Measurements from ENCODE around the gene ALB. TPM values are rescaled to one million over a fixed set of nuclear protein-coding genes. Genes with fewer than 3 reads are reported as not detected.
A peak's percentile ranks its signal among the peaks of the same experiment; 100 is the strongest.

ALB gene
- total RNA-seq, 1 donor from 2014 or later, result not detected

GRCh38 chr4:73434311-73434710 lies 30.2 kb downstream of the ALB start:
- no peak for DNase-seq (ENCODE audit: low spot score)
- H3K27me3 Mint-ChIP-seq (ENCODE audit: low read depth), result peaks cover 44% of the 10 kb centered on the region
- no peaks in the 10 kb centered on the region for H3K36me3 Mint-ChIP-seq (ENCODE audit: low read depth)
- H3K9me3 Mint-ChIP-seq (ENCODE audit: low read depth), result no peaks in the 10 kb centered on the region
- H3K27ac Mint-ChIP-seq (ENCODE audit: unreplicated experiment), result no peak overlapping the region
- H3K4me3 Mint-ChIP-seq (ENCODE audit: unreplicated experiment), result no peak overlapping the region
- TF ChIP-seq CTCF (IDR thresholded peaks at IDR 0.05), result peak; percentile 77
- no peaks in the 10 kb centered on the region for H3K4me1 Mint-ChIP-seq (ENCODE audit: low read depth)

GRCh38 chr4:73435984-73436383 lies 31.9 kb downstream of the ALB start, which contains the start of gene AFP:
Gene AFP, plus strand, starts transcription at chr4:73436221. Its CDS starts 42 bp downstream, at chr4:73436263.
- no peaks in the 10 kb centered on the region for H3K36me3 Mint-ChIP-seq (ENCODE audit: low read depth)
- no peak within 1 kb of the TSS for H3K4me3 Mint-ChIP-seq (ENCODE audit: unreplicated experiment)
- H3K9me3 Mint-ChIP-seq (ENCODE audit: low read depth), result no peaks in the 10 kb centered on the region
- TF ChIP-seq CTCF (IDR thresholded peaks at IDR 0.05), result no peak
- H3K27ac Mint-ChIP-seq (ENCODE audit: unreplicated experiment), result no peak within 1 kb of the TSS
- H3K4me1 Mint-ChIP-seq (ENCODE audit: low read depth), result no peaks in the 10 kb centered on the region
- DNase-seq (ENCODE audit: low spot score), result no peak
- H3K27me3 Mint-ChIP-seq (ENCODE audit: low read depth), result peaks cover 40% of the 10 kb centered on the region

- Mint-ChIP-seq H3K27me3 (ENCODE audit: low read depth) (peaks cover 41% of the 10 kb centered on the region), H3K36me3 (ENCODE audit: low read depth) (no peaks in the 10 kb centered on the region), H3K4me3 (ENCODE audit: unreplicated experiment) (no peak overlapping the region), H3K27ac (ENCODE audit: unreplicated experiment) (no peak overlapping the region), H3K4me1 (ENCODE audit: low read depth) (no peaks in the 10 kb centered on the region), H3K9me3 (ENCODE audit: low read depth) (no peaks in the 10 kb centered on the region)
- DNase-seq (ENCODE audit: low spot score), result no peak
- TF ChIP-seq CTCF (IDR thresholded peaks at IDR 0.05), result no peak
Measured at GRCh38 chr4:73436674-73437557, 32.8 kb downstream of the ALB start.

GRCh38 chr4:73437558-73437956 lies 33.5 kb downstream of the ALB start:
- Mint-ChIP-seq H3K4me1 (ENCODE audit: low read depth) (no peaks in the 10 kb centered on the region), H3K9me3 (ENCODE audit: low read depth) (no peaks in the 10 kb centered on the region), H3K36me3 (ENCODE audit: low read depth) (no peaks in the 10 kb centered on the region), H3K27ac (ENCODE audit: unreplicated experiment) (no peak overlapping the region), H3K4me3 (ENCODE audit: unreplicated experiment) (no peak overlapping the region), H3K27me3 (ENCODE audit: low read depth) (peaks cover 44% of the 10 kb centered on the region)
- no peak for DNase-seq (ENCODE audit: low spot score)
- TF ChIP-seq CTCF (IDR thresholded peaks at IDR 0.05), result no peak

- H3K9me3 Mint-ChIP-seq (ENCODE audit: low read depth), result no peaks in the 10 kb centered on the region
- H3K4me1 Mint-ChIP-seq (ENCODE audit: low read depth), result no peaks in the 10 kb centered on the region
- peaks cover 47% of the 10 kb centered on the region for H3K27me3 Mint-ChIP-seq (ENCODE audit: low read depth)
- no peak for DNase-seq (ENCODE audit: low spot score)
- H3K36me3 Mint-ChIP-seq (ENCODE audit: low read depth), result no peaks in the 10 kb centered on the region
- no peak for TF ChIP-seq CTCF (IDR thresholded peaks at IDR 0.05)
- H3K4me3 Mint-ChIP-seq (ENCODE audit: unreplicated experiment), result no peak overlapping the region
- no peak overlapping the region for H3K27ac Mint-ChIP-seq (ENCODE audit: unreplicated experiment)
Measured at GRCh38 chr4:73438048-73438447, 34.0 kb downstream of the ALB start.
